Measurements from ENCODE around the gene NPPA. TPM values are rescaled to one million over a fixed set of nuclear protein-coding genes. Genes with fewer than 3 reads are reported as not detected.

The NPPA gene
- total RNA-seq, 6 experiments from 2014 or later, result not detected

GRCh38 chr1:11858158-11858557 is 10.6 kb upstream of the NPPA start:
- Mint-ChIP-seq H3K27ac (no peak overlapping the region), H3K36me3 (ENCODE audit: low read depth) (no peaks in the 10 kb centered on the region), H3K4me3 (no peak overlapping the region), H3K4me1 (ENCODE audit: low read depth) (no peaks in the 10 kb centered on the region), H3K9me3 (no peaks in the 10 kb centered on the region), H3K27me3 (ENCODE audit: insufficient read depth) (peaks cover 30% of the 10 kb centered on the region)
- no peak for DNase-seq
- TF ChIP-seq CTCF (IDR thresholded peaks at IDR 0.05), result no peak

DNA sequence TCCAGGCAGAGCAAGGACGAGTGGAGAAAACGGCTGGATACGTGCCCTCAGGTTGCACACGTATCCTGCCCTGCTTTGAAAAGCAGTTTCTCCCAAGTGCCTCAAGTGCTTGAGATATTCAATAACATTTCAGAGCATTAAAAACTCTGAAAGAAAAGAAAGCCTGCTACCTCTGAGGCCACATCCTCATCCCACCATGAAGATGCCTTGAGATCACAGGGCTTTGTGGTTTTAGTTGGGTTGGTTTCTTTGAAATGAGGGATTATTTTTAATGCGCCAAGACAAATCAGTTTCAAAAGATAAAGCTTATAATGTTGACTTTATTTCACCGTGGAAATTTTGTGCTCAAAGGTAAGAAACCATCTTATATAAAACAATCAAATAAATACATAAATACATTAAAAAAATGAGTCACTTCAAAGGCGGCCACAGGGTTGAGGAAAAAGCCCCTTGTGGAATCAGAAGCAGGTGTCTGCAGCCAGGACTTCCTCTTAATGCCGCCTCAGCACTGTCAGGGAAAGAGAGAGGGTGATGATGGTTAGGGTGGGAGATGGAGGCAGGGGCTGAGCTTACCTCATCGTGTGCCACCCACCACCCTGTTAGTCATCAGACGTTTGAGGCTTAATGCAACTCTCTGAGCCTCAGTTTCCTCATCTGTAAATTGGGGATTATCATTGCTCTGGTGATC is 9.7 kb upstream of the NPPA start:
- TF ChIP-seq CTCF (IDR thresholded peaks at IDR 0.05), result no peak
- Mint-ChIP-seq H3K27ac (no peak overlapping the region), H3K4me3 (no peak overlapping the region), H3K36me3 (ENCODE audit: low read depth) (no peaks in the 10 kb centered on the region), H3K27me3 (ENCODE audit: insufficient read depth) (peaks cover 34% of the 10 kb centered on the region), H3K9me3 (no peaks in the 10 kb centered on the region), H3K4me1 (ENCODE audit: low read depth) (no peaks in the 10 kb centered on the region)
- DNase-seq, result no peak

DNA sequence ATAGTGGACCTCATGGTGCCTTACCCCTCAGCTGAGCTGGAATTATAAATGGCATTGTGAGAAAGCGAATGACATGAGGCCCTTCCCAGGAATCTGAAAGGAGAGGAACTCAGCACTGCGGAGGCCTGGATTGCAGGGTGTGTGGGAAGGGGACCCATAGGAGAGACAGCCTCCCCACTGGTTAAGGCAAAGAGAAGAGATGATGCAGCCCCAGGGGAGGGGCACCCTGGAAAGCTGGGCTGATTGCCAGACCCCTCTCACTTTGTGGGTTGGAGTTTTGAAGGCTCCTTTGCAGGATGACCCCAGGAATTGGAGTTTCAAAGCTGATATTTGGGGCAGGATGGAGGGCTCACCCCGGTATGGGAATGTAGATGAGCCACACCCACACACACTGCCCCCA is 9.1 kb upstream of the NPPA start:
- DNase-seq, result no peak
- no peaks in the 10 kb centered on the region for H3K4me1 Mint-ChIP-seq (ENCODE audit: low read depth)
- peaks cover 36% of the 10 kb centered on the region for H3K27me3 Mint-ChIP-seq (ENCODE audit: insufficient read depth)
- H3K4me3 Mint-ChIP-seq, result no peak overlapping the region
- H3K9me3 Mint-ChIP-seq, result no peaks in the 10 kb centered on the region
- H3K27ac Mint-ChIP-seq, result no peak overlapping the region
- no peaks in the 10 kb centered on the region for H3K36me3 Mint-ChIP-seq (ENCODE audit: low read depth)
- no peak for TF ChIP-seq CTCF (IDR thresholded peaks at IDR 0.05)

GRCh38 chr1:11855430-11855829 is 7.8 kb upstream of the NPPA start:
- no peak overlapping the region for H3K4me3 Mint-ChIP-seq
- H3K27me3 Mint-ChIP-seq (ENCODE audit: insufficient read depth), result peaks cover 43% of the 10 kb centered on the region
- no peaks in the 10 kb centered on the region for H3K9me3 Mint-ChIP-seq
- no peak for DNase-seq
- no peaks in the 10 kb centered on the region for H3K36me3 Mint-ChIP-seq (ENCODE audit: low read depth)
- H3K27ac Mint-ChIP-seq, result no peak overlapping the region
- no peaks in the 10 kb centered on the region for H3K4me1 Mint-ChIP-seq (ENCODE audit: low read depth)
- TF ChIP-seq CTCF (IDR thresholded peaks at IDR 0.05), result no peak

- H3K36me3 Mint-ChIP-seq (ENCODE audit: low read depth), result no peaks in the 10 kb centered on the region
- TF ChIP-seq CTCF (IDR thresholded peaks at IDR 0.05), result no peak
- peaks cover 40% of the 10 kb centered on the region for H3K27me3 Mint-ChIP-seq (ENCODE audit: insufficient read depth)
- no peaks in the 10 kb centered on the region for H3K4me1 Mint-ChIP-seq (ENCODE audit: low read depth)
- no peak overlapping the region for H3K27ac Mint-ChIP-seq
- H3K9me3 Mint-ChIP-seq, result no peaks in the 10 kb centered on the region
- DNase-seq, result no peak
- H3K4me3 Mint-ChIP-seq, result no peak overlapping the region
These were observed 6.9 kb upstream of the NPPA start for GRCh38 chr1:11854519-11854918.
